ENCODE data around the gene POFUT2.

GRCh38 chr21:45318556-45319404 is 31.1 kb upstream of the POFUT2 start:
- no peak for TF ChIP-seq CTCF (IDR thresholded peaks at IDR 0.05 in 4 of 5, conservative IDR thresholded peaks at IDR 0.05 in 1 of 5)
- peak in 1 of 2 donors; percentile 14 for TF ChIP-seq POLR2A (IDR thresholded peaks at IDR 0.05)

All from gastrocnemius medialis (tissue), 4 donors.